Effector memory CD8-positive, alpha-beta T cell (primary cell): ENCODE results near the gene KRT6B.
"Not testable (repeated sequence)": the region's sequence is repeated elsewhere in the genome, so short reads cannot be mapped to it uniquely, and the experiment has no call there.

Source experiments
- ATAC-seq: fragments of 150-1000 bp; cut with Tn5 transposase; replicated peaks from 2 replicates; pipeline ENCODE4 v1.10.0; 2021; ENCODE audit warnings: mild to moderate bottlenecking, moderate library complexity
- DNase-seq, 3 experiments: peaks; one replicate each; pipeline ENCODE4 v3.0.0; 2021
- H3K27ac Mint-ChIP-seq, 2 donors: one replicate each; pipeline ENCODE4 v1.8.0; 2022; ENCODE audit warnings: mild to moderate bottlenecking in 2 of 2, mixed read lengths in 2 of 2, moderate library complexity in 2 of 2
- H3K27me3 Mint-ChIP-seq, 2 donors: one replicate each; pipeline ENCODE4 v1.8.0; 2022; ENCODE audit warnings: mixed read lengths in 2 of 2
- H3K36me3 Mint-ChIP-seq: one replicate; pipeline ENCODE4 v1.8.0; 2022; ENCODE audit warnings: mild to moderate bottlenecking, moderate library complexity, mixed read lengths; ENCODE audit not compliant: insufficient read depth
- H3K4me1 Mint-ChIP-seq, 2 donors: one replicate each; pipeline ENCODE4 v1.8.0; 2022; ENCODE audit warnings: low read depth in 2 of 2, mixed read lengths in 2 of 2
- H3K4me3 Mint-ChIP-seq, 2 donors: one replicate each; pipeline ENCODE4 v1.8.0; 2022; ENCODE audit warnings: mild to moderate bottlenecking in 2 of 2, mixed read lengths in 2 of 2, moderate library complexity in 2 of 2
- H3K9me3 Mint-ChIP-seq, 2 donors: one replicate each; pipeline ENCODE4 v1.8.0; 2022; ENCODE audit warnings: mixed read lengths in 2 of 2

The KRT6B gene

DNA sequence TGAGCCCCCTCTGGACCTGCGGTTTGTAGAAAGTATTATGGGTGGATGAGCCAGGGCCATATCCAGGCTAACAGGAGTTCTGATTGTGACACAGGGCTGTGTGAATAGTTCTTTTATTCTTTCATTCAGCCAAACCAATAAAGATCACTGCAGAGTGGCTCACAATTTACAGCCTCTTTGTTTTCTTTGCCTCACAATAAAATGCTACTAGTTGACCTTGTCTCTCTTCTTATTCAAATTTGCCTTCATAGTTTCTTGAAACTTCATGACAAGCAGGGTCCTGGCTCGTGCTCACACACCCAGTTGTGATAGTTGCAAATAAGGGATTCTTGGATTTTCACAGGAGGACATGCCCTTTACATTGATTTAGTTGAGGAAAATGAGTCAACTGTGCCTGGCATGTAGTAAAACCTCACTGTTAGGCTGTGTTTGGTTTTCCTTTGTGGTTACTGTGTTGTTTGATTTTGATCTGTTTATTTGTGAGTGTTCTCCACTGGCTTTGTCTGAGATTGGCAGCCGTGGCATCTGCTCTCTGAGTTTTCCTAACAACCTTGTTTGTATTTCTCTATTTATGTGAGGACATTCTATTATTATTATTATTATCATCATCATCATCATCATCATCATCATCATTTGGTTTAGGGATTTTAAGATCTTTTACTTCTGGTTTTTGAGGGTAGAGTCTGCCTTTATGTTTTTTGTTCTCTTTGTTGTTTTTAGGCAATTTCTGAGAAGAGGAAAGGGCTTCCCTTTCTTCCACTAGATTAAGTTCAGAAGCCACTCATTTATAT is 2.7 kb upstream of the KRT6B start:
- Mint-ChIP-seq H3K4me3 (no peak overlapping the region), H3K9me3 (no peaks in the 10 kb centered on the region), H3K27ac (peak overlapping the region in 1 of 2 donors; percentile 3), H3K27me3 (peaks cover 8 to 28% of the 10 kb centered on the region in 2 donors), H3K36me3 (no peaks in the 10 kb centered on the region), H3K4me1 (peaks cover 12 to 13% of the 10 kb centered on the region in 2 donors)
- no peak for DNase-seq
- no peak for ATAC-seq

DNA sequence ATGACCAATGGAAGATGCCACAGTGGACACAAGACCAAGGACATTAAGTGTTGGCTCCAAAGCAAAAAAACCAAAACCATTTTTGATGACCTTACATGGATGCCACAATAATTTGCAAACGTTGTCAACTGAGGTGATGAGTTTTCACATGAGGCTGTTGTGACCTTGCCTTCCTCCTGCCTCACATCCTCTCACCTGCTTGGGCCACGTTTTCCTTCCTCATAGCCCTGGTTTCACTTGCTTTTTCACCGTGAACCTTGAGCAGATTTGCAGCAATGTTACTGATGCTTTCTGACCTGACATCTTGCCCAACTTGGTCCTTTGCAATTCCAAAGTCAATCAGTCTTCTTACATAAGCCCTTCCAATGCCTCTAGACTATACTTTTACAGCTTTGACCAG is 3.7 kb downstream of the KRT6B start:
- H3K27me3 Mint-ChIP-seq, result peaks cover 11 to 67% of the 10 kb centered on the region in 2 donors
- no peak overlapping the region for H3K4me3 Mint-ChIP-seq
- H3K36me3 Mint-ChIP-seq, result peaks cover 4% of the 10 kb centered on the region
- ATAC-seq, result no peak
- DNase-seq, result no peak
- peaks cover 6 to 8% of the 10 kb centered on the region in 2 donors for H3K4me1 Mint-ChIP-seq
- no peak overlapping the region for H3K27ac Mint-ChIP-seq
- no peaks in the 10 kb centered on the region for H3K9me3 Mint-ChIP-seq

DNA sequence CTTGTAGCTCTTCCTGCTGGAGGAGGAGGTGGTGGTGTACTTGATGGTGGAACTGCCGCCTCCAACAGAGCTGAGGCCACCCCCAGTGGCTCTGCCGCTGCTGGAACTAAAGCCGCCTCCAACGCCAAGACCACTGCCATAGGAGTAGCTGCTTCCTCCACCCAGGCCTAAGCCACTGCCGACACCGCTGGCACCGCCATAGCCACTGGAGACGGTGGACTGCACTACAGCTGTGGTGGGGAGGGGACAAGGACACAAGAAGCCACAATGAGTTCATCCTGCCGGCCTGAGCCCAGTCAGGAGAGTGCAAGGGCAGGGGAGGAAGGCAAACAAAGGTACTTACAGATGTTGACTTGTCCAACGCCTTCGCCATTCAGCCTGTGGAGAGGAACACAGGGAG is 4.8 kb downstream of the KRT6B start:
- not testable (repeated sequence) for ATAC-seq, H3K4me1 Mint-ChIP-seq, H3K27ac Mint-ChIP-seq, H3K36me3 Mint-ChIP-seq, H3K9me3 Mint-ChIP-seq, H3K4me3 Mint-ChIP-seq, DNase-seq
- peaks cover 21 to 77% of the 10 kb centered on the region in 2 donors for H3K27me3 Mint-ChIP-seq

DNA sequence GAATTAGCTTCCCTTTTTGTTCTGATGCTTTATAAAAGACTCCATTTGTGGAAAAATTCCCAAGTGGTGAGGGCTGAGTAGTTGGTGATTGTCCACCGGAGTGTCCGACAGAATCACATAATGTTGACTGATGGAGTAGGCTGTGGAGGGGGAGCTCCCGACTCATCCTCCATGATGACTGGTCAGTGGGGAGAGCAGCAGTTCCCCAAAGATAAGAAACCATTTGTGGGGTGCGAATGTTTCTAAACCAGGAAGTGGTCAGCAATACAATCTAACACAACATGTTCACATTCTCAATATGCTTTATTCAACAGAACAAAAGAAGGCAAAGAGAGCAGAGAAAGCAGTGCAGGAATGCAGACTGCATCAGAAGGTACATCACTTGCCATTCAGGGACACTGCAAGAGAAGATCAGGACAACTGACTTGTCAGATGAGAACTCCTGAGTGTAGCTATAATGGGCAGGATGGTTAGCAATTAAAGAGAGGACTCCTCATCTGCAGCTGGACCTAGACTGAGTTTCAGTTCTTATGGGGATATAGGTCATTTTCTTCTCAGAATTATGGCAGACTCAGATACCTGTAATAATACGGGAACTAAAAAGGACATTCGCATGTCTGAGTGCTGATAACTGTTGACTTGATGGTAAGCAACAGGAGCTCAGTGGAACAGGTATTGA is 5.4 kb downstream of the KRT6B start:
- no peak overlapping the region for H3K27ac Mint-ChIP-seq
- H3K4me3 Mint-ChIP-seq, result no peak overlapping the region
- H3K27me3 Mint-ChIP-seq, result peaks cover 21 to 77% of the 10 kb centered on the region in 2 donors
- peaks cover 4% of the 10 kb centered on the region for H3K36me3 Mint-ChIP-seq
- H3K9me3 Mint-ChIP-seq, result no peaks in the 10 kb centered on the region
- no peak for DNase-seq
- no peak for ATAC-seq
- peaks cover 6 to 8% of the 10 kb centered on the region in 2 donors for H3K4me1 Mint-ChIP-seq

DNA sequence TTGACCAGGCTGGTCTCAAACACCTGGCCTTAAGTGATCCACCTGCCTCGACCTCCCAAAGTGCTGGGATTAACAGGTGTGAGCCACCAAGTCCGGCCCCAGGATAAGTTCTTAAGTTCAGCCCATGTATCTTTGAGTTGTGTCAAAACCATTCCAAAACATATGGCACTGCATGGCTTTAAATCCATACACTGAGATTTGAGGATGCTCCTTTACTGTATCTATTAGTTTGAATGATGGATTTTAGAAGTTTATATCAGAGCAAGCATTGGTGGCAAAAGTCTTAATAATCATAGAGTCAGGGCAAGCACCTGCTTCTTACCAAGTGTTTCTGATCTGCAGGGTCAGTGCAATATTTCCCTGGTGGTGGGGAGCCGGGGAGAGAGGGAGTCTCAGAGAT is 6.1 kb downstream of the KRT6B start:
- no peak for DNase-seq
- no peaks in the 10 kb centered on the region for H3K9me3 Mint-ChIP-seq
- H3K36me3 Mint-ChIP-seq, result peaks cover 4% of the 10 kb centered on the region
- peaks cover 26 to 83% of the 10 kb centered on the region in 2 donors for H3K27me3 Mint-ChIP-seq
- H3K27ac Mint-ChIP-seq, result no peak overlapping the region
- no peak for ATAC-seq
- no peak overlapping the region for H3K4me3 Mint-ChIP-seq
- peaks cover 6 to 8% of the 10 kb centered on the region in 2 donors for H3K4me1 Mint-ChIP-seq

DNA sequence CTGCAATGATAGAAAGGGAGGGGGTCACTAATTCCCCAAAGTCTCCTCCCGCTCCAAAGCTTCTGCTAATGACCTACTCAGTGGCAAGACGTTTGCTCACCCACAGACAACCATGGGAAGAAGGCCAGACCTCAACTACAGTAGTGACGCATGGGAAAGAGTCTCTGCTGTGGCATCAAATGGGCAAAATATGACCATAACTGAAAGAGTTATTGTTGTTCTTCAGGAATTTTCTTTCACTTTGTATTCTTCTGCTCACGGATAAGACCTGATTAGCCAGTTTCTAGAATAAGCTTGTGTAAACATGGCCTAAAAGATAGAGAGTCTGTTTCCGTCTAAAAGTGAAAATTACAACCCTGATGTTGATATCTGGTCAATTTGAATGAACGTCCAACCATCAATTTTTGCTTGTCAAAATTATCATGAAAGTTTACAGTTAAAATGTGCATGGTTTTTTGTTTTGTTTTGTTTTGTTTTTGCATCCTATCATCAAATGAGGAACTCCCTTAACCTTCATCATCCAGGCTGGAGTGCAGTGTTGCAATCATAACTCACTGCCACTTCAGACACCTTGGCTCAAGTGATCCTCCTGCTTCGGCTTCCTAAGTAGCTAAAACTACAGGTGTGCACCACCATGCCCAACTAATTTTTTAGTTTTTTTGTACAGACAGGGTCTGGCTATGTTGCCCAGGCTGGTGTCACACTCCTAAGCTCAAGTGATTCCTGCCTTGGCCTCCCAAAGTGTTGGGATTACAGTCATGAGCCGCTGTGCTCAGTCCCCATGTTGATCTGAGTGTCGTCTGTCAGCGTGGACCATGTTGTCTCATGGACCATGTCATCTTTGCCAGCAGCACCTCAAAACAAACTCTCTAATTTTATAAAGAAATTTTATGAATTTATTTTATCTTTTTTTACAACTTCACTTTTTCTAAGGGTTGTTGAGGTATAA is 7.0 kb downstream of the KRT6B start:
- peaks cover 6% of the 10 kb centered on the region in 2 donors for H3K4me1 Mint-ChIP-seq
- peaks cover 29 to 83% of the 10 kb centered on the region in 2 donors for H3K27me3 Mint-ChIP-seq

DNA sequence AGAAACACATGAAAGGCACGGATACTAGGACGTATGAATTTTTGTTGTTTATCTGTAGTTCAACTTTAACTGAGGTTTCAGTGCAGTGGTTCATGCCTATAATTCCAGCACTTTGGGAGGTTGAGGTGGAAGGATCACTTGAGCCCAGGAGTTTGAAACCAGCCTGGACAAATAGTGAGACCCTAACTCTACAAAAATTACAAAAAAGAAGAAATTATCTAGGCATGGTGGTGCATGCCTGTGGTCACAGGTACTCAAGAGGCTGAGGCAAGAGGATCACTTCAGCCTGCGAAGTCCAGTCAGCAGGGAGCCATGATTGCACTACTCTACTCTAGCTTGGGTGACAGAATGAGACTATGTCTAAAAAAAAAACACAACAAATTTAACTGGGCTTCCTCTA is 8.0 kb downstream of the KRT6B start:
- Mint-ChIP-seq H3K27ac (no peak overlapping the region), H3K27me3 (peaks cover 32 to 86% of the 10 kb centered on the region in 2 donors), H3K9me3 (no peaks in the 10 kb centered on the region), H3K4me1 (peaks cover 6% of the 10 kb centered on the region in 2 donors), H3K36me3 (peaks cover 4% of the 10 kb centered on the region), H3K4me3 (no peak overlapping the region)
- ATAC-seq, result no peak
- no peak for DNase-seq

More for the DNA sequence above, 7.0 kb downstream of the KRT6B start:
- no peak overlapping the region for H3K4me3 Mint-ChIP-seq
- H3K36me3 Mint-ChIP-seq, result peaks cover 4% of the 10 kb centered on the region
- H3K27ac Mint-ChIP-seq, result no peak overlapping the region
- ATAC-seq, result no peak
- DNase-seq, result no peak
- H3K9me3 Mint-ChIP-seq, result no peaks in the 10 kb centered on the region

DNA sequence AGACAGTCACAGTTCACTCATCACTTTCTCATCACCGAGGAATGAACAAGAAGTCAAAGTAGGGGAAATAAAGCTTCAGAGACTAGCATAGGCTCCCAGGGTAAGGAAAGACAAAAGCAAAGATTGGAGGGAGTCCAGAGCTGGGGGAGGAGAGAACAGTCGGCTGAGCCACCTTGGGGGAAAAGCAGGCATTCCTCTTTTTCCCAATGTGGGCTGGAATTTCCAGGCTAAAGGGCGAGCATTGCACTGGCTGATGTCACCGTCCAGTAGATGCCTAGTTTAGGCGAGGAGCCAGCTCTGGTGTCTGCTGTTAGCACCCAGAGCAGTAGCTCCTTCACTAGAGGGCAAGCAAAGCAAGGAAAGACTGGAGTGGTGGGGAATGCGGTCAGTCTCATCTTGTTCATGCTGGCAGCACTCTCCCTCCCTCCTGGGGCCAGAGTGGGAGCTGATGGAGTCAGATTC is 9.3 kb downstream of the KRT6B start:
- H3K27ac Mint-ChIP-seq, result no peak overlapping the region
- no peak for DNase-seq
- no peak for ATAC-seq
- H3K36me3 Mint-ChIP-seq, result no peaks in the 10 kb centered on the region
- no peak overlapping the region for H3K4me3 Mint-ChIP-seq
- H3K4me1 Mint-ChIP-seq, result peaks cover 0 to 5% of the 10 kb centered on the region in 2 donors
- peaks cover 32 to 80% of the 10 kb centered on the region in 2 donors for H3K27me3 Mint-ChIP-seq
- H3K9me3 Mint-ChIP-seq, result no peaks in the 10 kb centered on the region

DNA sequence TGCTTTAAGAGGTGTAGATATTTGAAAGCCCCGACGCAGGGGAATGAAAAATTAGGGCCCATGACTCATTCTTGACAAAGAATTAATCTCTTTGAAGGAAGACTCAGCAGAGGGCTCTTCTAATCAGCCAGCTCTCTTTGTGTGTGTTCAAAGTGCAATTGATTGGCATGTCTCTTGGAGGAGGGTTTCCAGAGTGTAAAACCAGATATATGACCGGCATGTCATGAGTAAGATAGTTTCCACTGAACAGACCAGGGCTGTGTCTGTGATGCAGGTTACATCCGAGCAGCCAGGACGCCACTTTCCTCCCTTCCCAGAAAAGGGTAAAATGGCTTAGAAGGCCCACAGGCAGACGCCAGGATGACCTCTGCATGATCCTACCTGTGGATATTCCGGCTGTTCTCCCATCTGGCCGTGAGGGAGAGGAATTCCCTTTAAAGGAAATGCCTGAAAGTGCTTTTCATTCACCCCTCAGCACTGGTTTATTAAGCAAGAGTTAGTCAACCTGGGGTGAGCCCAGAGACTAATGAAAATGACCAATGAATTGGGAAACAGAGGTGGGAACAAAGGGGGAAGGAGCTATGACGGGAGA is 10.5 kb downstream of the KRT6B start:
- peaks cover 38 to 83% of the 10 kb centered on the region in 2 donors for H3K27me3 Mint-ChIP-seq

DNA sequence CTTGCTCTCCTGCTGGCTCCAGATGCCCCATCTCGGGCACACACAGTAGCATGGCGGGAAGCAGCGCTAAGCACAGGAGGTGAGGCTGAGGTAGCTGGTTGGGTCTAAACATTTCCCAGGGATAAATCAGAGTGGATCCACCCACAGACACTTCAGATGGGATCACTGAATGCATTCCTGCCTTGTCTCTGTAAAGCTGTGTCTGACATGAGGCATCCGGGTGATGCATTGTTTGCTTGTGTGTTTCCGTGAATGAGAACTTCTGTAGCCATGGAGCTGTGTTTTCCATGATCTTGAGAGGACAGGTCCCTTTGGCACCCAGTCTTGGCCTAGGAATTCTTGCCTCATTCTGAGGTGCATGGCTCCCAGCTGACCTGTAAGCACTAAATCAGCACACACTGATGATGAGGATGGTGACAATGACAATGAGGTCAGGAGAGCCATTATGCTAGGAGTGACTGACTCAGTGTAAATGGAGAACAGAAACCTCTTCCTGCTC is 11.1 kb downstream of the KRT6B start:
- H3K36me3 Mint-ChIP-seq, result no peaks in the 10 kb centered on the region
- H3K27me3 Mint-ChIP-seq, result peaks cover 42 to 83% of the 10 kb centered on the region in 2 donors
- H3K9me3 Mint-ChIP-seq, result no peaks in the 10 kb centered on the region
- peaks cover 0 to 4% of the 10 kb centered on the region in 2 donors for H3K4me1 Mint-ChIP-seq
- no peak for DNase-seq
- no peak overlapping the region for H3K4me3 Mint-ChIP-seq
- H3K27ac Mint-ChIP-seq, result no peak overlapping the region
- no peak for ATAC-seq

More for the DNA sequence above, 10.5 kb downstream of the KRT6B start:
- DNase-seq (no peak), ATAC-seq (no peak)
- Mint-ChIP-seq H3K4me1 (peaks cover 0 to 7% of the 10 kb centered on the region in 2 donors), H3K9me3 (no peaks in the 10 kb centered on the region), H3K4me3 (no peak overlapping the region), H3K27ac (no peak overlapping the region), H3K36me3 (no peaks in the 10 kb centered on the region)

DNA sequence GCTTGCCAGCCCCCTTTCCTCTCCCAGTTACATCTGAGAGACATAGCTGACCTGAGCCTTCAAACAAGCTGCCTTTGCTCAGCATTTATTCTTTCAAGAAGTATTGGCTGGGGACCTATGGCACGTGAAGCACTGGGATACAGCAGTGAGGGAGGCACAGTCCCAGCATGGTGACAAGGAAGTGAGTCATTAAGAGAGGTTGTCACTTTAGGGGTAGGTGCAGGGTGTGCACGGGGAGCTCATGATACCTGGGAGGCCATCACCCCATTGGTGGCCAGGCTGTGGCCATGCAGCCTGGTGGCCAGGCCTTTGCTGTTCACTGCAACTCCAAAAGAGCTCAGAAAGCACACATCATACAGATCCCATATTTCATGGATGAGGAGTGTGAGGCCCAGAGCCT is 12.1 kb downstream of the KRT6B start:
- DNase-seq, result no peak
- H3K27me3 Mint-ChIP-seq, result peaks cover 49 to 90% of the 10 kb centered on the region in 2 donors
- no peaks in the 10 kb centered on the region for H3K9me3 Mint-ChIP-seq
- ATAC-seq, result no peak
- no peak overlapping the region for H3K4me3 Mint-ChIP-seq
- peaks cover 0 to 4% of the 10 kb centered on the region in 2 donors for H3K4me1 Mint-ChIP-seq
- no peaks in the 10 kb centered on the region for H3K36me3 Mint-ChIP-seq
- H3K27ac Mint-ChIP-seq, result no peak overlapping the region

DNA sequence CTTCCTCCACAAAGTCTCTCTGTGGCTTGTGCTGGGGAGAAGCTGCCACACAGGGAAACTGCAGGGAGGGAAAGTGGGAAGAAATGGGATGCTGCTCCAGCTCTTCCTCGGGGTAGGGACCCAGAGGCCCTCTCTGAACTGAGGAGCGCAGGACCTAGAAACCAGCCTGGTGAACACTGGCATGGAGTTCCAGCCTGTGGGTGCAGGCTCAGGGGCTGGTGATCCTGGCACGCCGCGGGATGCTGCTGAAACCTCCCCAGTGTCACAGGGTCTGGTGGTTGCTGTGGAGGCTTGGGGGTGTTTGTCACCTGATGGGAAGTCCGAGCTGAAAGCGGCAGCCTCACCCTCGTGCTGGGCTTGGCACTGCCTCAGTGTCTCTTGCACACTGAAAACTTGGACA is 12.5 kb downstream of the KRT6B start:
- H3K36me3 Mint-ChIP-seq, result no peaks in the 10 kb centered on the region
- H3K27ac Mint-ChIP-seq, result no peak overlapping the region
- H3K4me3 Mint-ChIP-seq, result no peak overlapping the region
- peaks cover 53 to 90% of the 10 kb centered on the region in 2 donors for H3K27me3 Mint-ChIP-seq
- peaks cover 0 to 4% of the 10 kb centered on the region in 2 donors for H3K4me1 Mint-ChIP-seq
- no peaks in the 10 kb centered on the region for H3K9me3 Mint-ChIP-seq
- ATAC-seq (no peak), DNase-seq (no peak)
